ENCODE results near the gene MVB12B. TPM values are rescaled to one million over a fixed set of nuclear protein-coding genes. Genes with fewer than 3 reads are reported as not detected.

MVB12B gene
- total and polyA plus RNA-seq, 2 of the 13 experiments (the other 11 are each of a cell fraction or from before 2014, with no cell fraction given), result 12.1 to 30.1 TPM

- TF ChIP-seq HINFP (CRISPR knock-in tag; IDR thresholded peaks at IDR 0.05; ENCODE audit: low read depth), result no peak
- TF ChIP-seq ZFX (CRISPR knock-in tag; IDR thresholded peaks at IDR 0.05; ENCODE audit: low read depth), result peak; percentile 41; the same call in 1 of the 2 replicates
- TF ChIP-seq ZNF512B (CRISPR knock-in tag; IDR thresholded peaks at IDR 0.05; ENCODE audit: borderline replicate concordance), result no peak
- no peak for TF ChIP-seq WIZ (CRISPR knock-in tag; IDR thresholded peaks at IDR 0.05)
- no peak for TF ChIP-seq ZNF383 (CRISPR knock-in tag; IDR thresholded peaks at IDR 0.05; ENCODE audit: borderline replicate concordance)
- no peak for TF ChIP-seq RFXANK (CRISPR knock-in tag; IDR thresholded peaks at IDR 0.05)
- no peak for TF ChIP-seq HHEX (CRISPR knock-in tag; IDR thresholded peaks at IDR 0.05)
- TF ChIP-seq EEA1 (CRISPR knock-in tag; IDR thresholded peaks at IDR 0.05; ENCODE audit: borderline replicate concordance), result no peak
- TF ChIP-seq GLI4 (CRISPR knock-in tag; IDR thresholded peaks at IDR 0.05; ENCODE audit: borderline replicate concordance), result no peak
- no peak for TF ChIP-seq ZNF33B (CRISPR knock-in tag; IDR thresholded peaks at IDR 0.05)
- no peak for TF ChIP-seq ZSCAN5A (CRISPR knock-in tag; IDR thresholded peaks at IDR 0.05; ENCODE audit: borderline replicate concordance)
- TF ChIP-seq ZBTB10 (CRISPR knock-in tag; IDR thresholded peaks at IDR 0.05; ENCODE audit: borderline replicate concordance), result no peak
- 0 out of 2 replicates have a peak, but pooled peaks have one; percentile 59 for TF ChIP-seq ZNF563 (CRISPR knock-in tag; IDR thresholded peaks at IDR 0.05)
- TF ChIP-seq XBP1 (CRISPR knock-in tag; IDR thresholded peaks at IDR 0.05), result no peak
- peak; percentile 49; the same call in 1 of the 2 replicates for TF ChIP-seq HMG20A (CRISPR knock-in tag; IDR thresholded peaks at IDR 0.05; ENCODE audit: borderline replicate concordance)
- peak; percentile 23 for TF ChIP-seq DPF2 (CRISPR knock-in tag; IDR thresholded peaks at IDR 0.05; ENCODE audit: borderline replicate concordance, low read depth)
- TF ChIP-seq ZNF652 (CRISPR knock-in tag; IDR thresholded peaks at IDR 0.05; ENCODE audit: borderline replicate concordance, low read depth), result 0 out of 2 replicates have a peak, but pooled peaks have one; percentile 12
- TF ChIP-seq TFAP4 (IDR thresholded peaks at IDR 0.05; ENCODE audit: borderline replicate concordance, low read depth), result no peak
- TF ChIP-seq MEIS2 (CRISPR knock-in tag; IDR thresholded peaks at IDR 0.05), result 0 out of 2 replicates have a peak, but pooled peaks have one; percentile 24
- TF ChIP-seq ZNF263 (CRISPR knock-in tag; IDR thresholded peaks at IDR 0.05), result peak; percentile 68; the same call in 1 of the 2 replicates
Measured at GRCh38 chr9:126376311-126377175, 49.9 kb downstream of the MVB12B start (continued).
